Peyer's patch (tissue), 4 donors: Measurements from ENCODE around the gene SYNE2. TPM values are rescaled to one million over a fixed set of nuclear protein-coding genes. Genes with fewer than 3 reads are reported as not detected.
A peak's percentile ranks its signal among the peaks of the same experiment; 100 is the strongest.

Experiments
- DNase-seq, 3 donors: peaks; one replicate each; pipeline ENCODE4 v3.0.0-alpha.2; 2017 to 2019
- H3K27ac ChIP-seq, 4 donors: fragments of 200-600 bp; sonication (generic); one replicate each; pipeline ENCODE4 v1.5.1; 2016 to 2019
- H3K27me3 ChIP-seq, 2 donors: fragments of 200-600 bp; sonication (generic); one replicate each; pipeline ENCODE4 v1.5.1; 2019
- H3K36me3 ChIP-seq, 3 donors: fragments of 200-600 bp; sonication (generic); one replicate each; pipeline ENCODE4 v1.5.1; 2016 to 2019
- H3K4me1 ChIP-seq, 4 donors: fragments of 200-600 bp; sonication (generic); one replicate each; pipeline ENCODE4 v1.5.1; 2016 to 2019
- H3K4me3 ChIP-seq, 4 donors: fragments of 200-600 bp; sonication (generic); 1 replicate in 3 of 4; 2 replicates in 1 of 4; pipeline ENCODE4 v1.5.1; 2016 to 2019; ENCODE audit warnings: mild to moderate bottlenecking in 1 of 4
- H3K9me3 ChIP-seq, 4 donors: fragments of 200-600 bp; sonication (generic); one replicate each; pipeline ENCODE4 v1.5.1; 2016 to 2019; ENCODE audit warnings: mild to moderate bottlenecking in 1 of 4
- CTCF ChIP-seq, 6 experiments: fragments of 450-650 bp in 4 of 6; fragments of 200-600 bp in 2 of 6; sonication (generic) in 1 of 6; IDR thresholded peaks; one replicate each; pipeline ENCODE4 v1.5.1; 2017 to 2019; ENCODE audit warnings: antibody characterized with exemption in 6 of 6, mild to moderate bottlenecking in 3 of 6, moderate library complexity in 1 of 6
- POLR2A ChIP-seq, 2 donors: fragments of 450-650 bp; IDR thresholded peaks; one replicate each; pipeline ENCODE4 v1.5.1; 2017; ENCODE audit warnings: antibody characterized with exemption in 2 of 2, mild to moderate bottlenecking in 2 of 2, moderate library complexity in 2 of 2
- total RNA-seq, 4 donors: library from RNA; depleted of rRNA; stranded (reverse); fragments of >200 nt; gene quantifications; one replicate each; pipeline ENCODE4 v1.1.0, GENCODE V29; 2016

SYNE2 gene
- total RNA-seq, 4 donors from 2014 or later, result 106 to 243 (median 153) TPM

- no peaks in the 10 kb centered on the region for H3K9me3 ChIP-seq
- TF ChIP-seq CTCF (IDR thresholded peaks at IDR 0.05) (no peak), POLR2A (IDR thresholded peaks at IDR 0.05) (no peak)
- no peaks in the 10 kb centered on the region for H3K27me3 ChIP-seq
- peak in 2 of 3 donors; percentile 49 to 58 for DNase-seq
- H3K4me3 ChIP-seq, result peak overlapping the region in 1 of 4 donors; percentile 3
- peak overlapping the region in 3 of 4 donors; percentile 21 to 83 (median 81) for H3K27ac ChIP-seq
- H3K36me3 ChIP-seq, result no peaks in the 10 kb centered on the region
- peaks cover 0 to 6% (median 3%) of the 10 kb centered on the region in 4 donors for H3K4me1 ChIP-seq
These were observed 382.3 kb downstream of the SYNE2 start for GRCh38 chr14:64234877-64235651.

GRCh38 chr14:64235652-64236640, 383.1 kb downstream of the SYNE2 start:
- Histone ChIP-seq H3K27ac (peak overlapping the region in 3 of 4 donors; percentile 21 to 83 (median 81)), H3K27me3 (no peaks in the 10 kb centered on the region), H3K36me3 (no peaks in the 10 kb centered on the region), H3K4me3 (no peak overlapping the region), H3K4me1 (peaks cover 0 to 6% (median 3%) of the 10 kb centered on the region in 4 donors), H3K9me3 (no peaks in the 10 kb centered on the region)
- peak in 2 of 3 donors; percentile 79 to 87 for DNase-seq
- TF ChIP-seq POLR2A (IDR thresholded peaks at IDR 0.05) (no peak), CTCF (IDR thresholded peaks at IDR 0.05) (no peak)

- Histone ChIP-seq H3K4me3 (no peak overlapping the region), H3K4me1 (peaks cover 0 to 6% (median 0%) of the 10 kb centered on the region in 4 donors), H3K36me3 (no peaks in the 10 kb centered on the region), H3K27me3 (no peaks in the 10 kb centered on the region), H3K27ac (no peak overlapping the region), H3K9me3 (no peaks in the 10 kb centered on the region)
- DNase-seq, result no peak
- no peak for TF ChIP-seq POLR2A (IDR thresholded peaks at IDR 0.05)
- no peak for TF ChIP-seq CTCF (IDR thresholded peaks at IDR 0.05)
These were observed 385.2 kb downstream of the SYNE2 start for GRCh38 chr14:64238049-64238448.

- no peak for DNase-seq
- Histone ChIP-seq H3K4me1 (peaks cover 0 to 6% (median 0%) of the 10 kb centered on the region in 4 donors), H3K27ac (no peak overlapping the region), H3K9me3 (no peaks in the 10 kb centered on the region), H3K4me3 (no peak overlapping the region), H3K36me3 (no peaks in the 10 kb centered on the region), H3K27me3 (no peaks in the 10 kb centered on the region)
- TF ChIP-seq POLR2A (IDR thresholded peaks at IDR 0.05), result no peak
- TF ChIP-seq CTCF (IDR thresholded peaks at IDR 0.05), result no peak
These were observed 385.8 kb downstream of the SYNE2 start for GRCh38 chr14:64238631-64239030.

GRCh38 chr14:64244279-64244678, 391.5 kb downstream of the SYNE2 start:
- TF ChIP-seq CTCF (IDR thresholded peaks at IDR 0.05) (no peak), POLR2A (IDR thresholded peaks at IDR 0.05) (no peak)
- Histone ChIP-seq H3K9me3 (no peaks in the 10 kb centered on the region), H3K4me3 (no peak overlapping the region), H3K27ac (no peak overlapping the region), H3K36me3 (no peaks in the 10 kb centered on the region), H3K27me3 (no peaks in the 10 kb centered on the region), H3K4me1 (no peaks in the 10 kb centered on the region)
- DNase-seq, result no peak
